Activated CD4-positive, alpha-beta T cell treated with anti-CD3 and anti-CD28 coated beads for 1 hour (primary cell): ENCODE measurements around the gene CPNE6.
"Not testable (repeated sequence)": the region's sequence is repeated elsewhere in the genome, so short reads cannot be mapped to it uniquely, and the experiment has no call there.

Experiments used
- DNase-seq: peaks from one replicate; pipeline ENCODE4 v3.0.0-alpha.2; 2020

CPNE6 gene

GRCh38 chr14:24088095-24088494 is 16.7 kb downstream of the CPNE6 start:
- DNase-seq = no peak

GRCh38 chr14:24089890-24090289 is 18.5 kb downstream of the CPNE6 start:
- DNase-seq = no peak

GRCh38 chr14:24092110-24092504 is 20.7 kb downstream of the CPNE6 start:
- DNase-seq = no peak

GRCh38 chr14:24092505-24093206 is 21.3 kb downstream of the CPNE6 start:
- DNase-seq = no peak

- DNase-seq = no peak
Measured at GRCh38 chr14:24093207-24093900, 22.0 kb downstream of the CPNE6 start.

GRCh38 chr14:24093901-24094840 is 22.8 kb downstream of the CPNE6 start, which contains the start of gene PCK2:
PCK2 (plus strand) TSS chr14:24094311; CDS start chr14:24094406, 95 bp downstream.
- DNase-seq = peak; percentile 68

GRCh38 chr14:24094841-24095270 is 23.5 kb downstream of the CPNE6 start:
- DNase-seq = no peak

- no peak for DNase-seq
Measured at GRCh38 chr14:24095271-24096068, 24.1 kb downstream of the CPNE6 start.

GRCh38 chr14:24096545-24097181 is 25.3 kb downstream of the CPNE6 start:
- DNase-seq = no peak

GRCh38 chr14:24098229-24098926 is 27.0 kb downstream of the CPNE6 start:
- no peak for DNase-seq

GRCh38 chr14:24098927-24099813 is 27.8 kb downstream of the CPNE6 start:
- DNase-seq = no peak

GRCh38 chr14:24100197-24100981 is 29.0 kb downstream of the CPNE6 start:
- DNase-seq = no peak

- no peak for DNase-seq
Measured at GRCh38 chr14:24100982-24101494, 29.7 kb downstream of the CPNE6 start.

- no peak for DNase-seq
Measured at GRCh38 chr14:24102357-24103048, 31.1 kb downstream of the CPNE6 start.

- DNase-seq = no peak
Measured at GRCh38 chr14:24103451-24103850, 32.1 kb downstream of the CPNE6 start.

GRCh38 chr14:24105609-24106239 is 34.4 kb downstream of the CPNE6 start:
- DNase-seq = not testable (repeated sequence)

GRCh38 chr14:24106672-24107271 is 35.4 kb downstream of the CPNE6 start:
- no peak for DNase-seq
